NCI-H2227 (cell line): Measurements from ENCODE around the gene CRIP3.

Experiments used
- DNase-seq: peaks from one replicate; lab custom pipeline; 2025; ENCODE audit not compliant: unreplicated experiment; lab: John Stamatoyannopoulos, UW

CRIP3 gene

GRCh38 chr6:43290905-43291355 is 17.7 kb downstream of the CRIP3 start:
- no peak for DNase-seq

GRCh38 chr6:43290339-43290904 is 18.2 kb downstream of the CRIP3 start:
- no peak for DNase-seq

- no peak for DNase-seq
These were observed 20.6 kb downstream of the CRIP3 start for GRCh38 chr6:43287717-43288679.

GRCh38 chr6:43286980-43287716 is 21.5 kb downstream of the CRIP3 start:
- no peak for DNase-seq

- DNase-seq, result no peak
These were observed 22.1 kb downstream of the CRIP3 start for GRCh38 chr6:43286456-43286979.

GRCh38 chr6:43285832-43286231 is 22.8 kb downstream of the CRIP3 start:
- no peak for DNase-seq

- DNase-seq, result no peak
These were observed 23.4 kb downstream of the CRIP3 start for GRCh38 chr6:43284991-43285781.

GRCh38 chr6:43283905-43284304 is 24.7 kb downstream of the CRIP3 start:
- DNase-seq, result no peak

- no peak for DNase-seq
These were observed 25.1 kb downstream of the CRIP3 start for GRCh38 chr6:43283514-43283901.

GRCh38 chr6:43282636-43283513 is 25.8 kb downstream of the CRIP3 start:
- DNase-seq, result no peak

- no peak for DNase-seq
These were observed 26.6 kb downstream of the CRIP3 start for GRCh38 chr6:43282060-43282459.

- DNase-seq, result no peak
These were observed 28.4 kb downstream of the CRIP3 start for GRCh38 chr6:43280234-43280633.

GRCh38 chr6:43278524-43279078 is 30.0 kb downstream of the CRIP3 start:
- DNase-seq, result no peak

- DNase-seq, result no peak
These were observed 30.7 kb downstream of the CRIP3 start for GRCh38 chr6:43277643-43278523.

- DNase-seq, result no peak
These were observed 31.4 kb downstream of the CRIP3 start for GRCh38 chr6:43277306-43277642.

GRCh38 chr6:43276577-43277305 is 31.9 kb downstream of the CRIP3 start:
- DNase-seq, result no peak

- no peak for DNase-seq
These were observed 32.6 kb downstream of the CRIP3 start for GRCh38 chr6:43275801-43276576.
